ENCODE data around the gene C1orf52.
"Not testable (repeated sequence)": the region's sequence is repeated elsewhere in the genome, so short reads cannot be mapped to it uniquely, and the experiment has no call there.

C1orf52 gene

DNA sequence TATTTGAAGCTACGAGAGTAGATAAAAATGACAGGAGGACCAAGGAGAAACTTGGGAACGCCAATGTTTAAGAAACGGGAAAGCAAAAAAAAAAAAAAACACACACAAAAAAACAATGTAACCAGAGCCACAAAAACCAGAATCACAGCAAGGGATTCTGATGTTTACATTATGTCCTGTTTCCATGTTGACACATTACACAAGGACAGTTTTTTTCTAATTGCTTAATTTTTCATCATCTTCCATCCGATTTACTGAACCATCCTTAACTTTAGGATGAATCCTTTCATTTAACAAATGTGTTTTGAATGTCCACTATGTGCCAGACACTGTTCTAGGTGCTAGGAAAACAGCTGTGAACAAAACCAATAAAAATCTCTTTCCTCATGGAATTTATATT lies 18.3 kb upstream of the C1orf52 start:
- no peak for DNase-seq

DNA sequence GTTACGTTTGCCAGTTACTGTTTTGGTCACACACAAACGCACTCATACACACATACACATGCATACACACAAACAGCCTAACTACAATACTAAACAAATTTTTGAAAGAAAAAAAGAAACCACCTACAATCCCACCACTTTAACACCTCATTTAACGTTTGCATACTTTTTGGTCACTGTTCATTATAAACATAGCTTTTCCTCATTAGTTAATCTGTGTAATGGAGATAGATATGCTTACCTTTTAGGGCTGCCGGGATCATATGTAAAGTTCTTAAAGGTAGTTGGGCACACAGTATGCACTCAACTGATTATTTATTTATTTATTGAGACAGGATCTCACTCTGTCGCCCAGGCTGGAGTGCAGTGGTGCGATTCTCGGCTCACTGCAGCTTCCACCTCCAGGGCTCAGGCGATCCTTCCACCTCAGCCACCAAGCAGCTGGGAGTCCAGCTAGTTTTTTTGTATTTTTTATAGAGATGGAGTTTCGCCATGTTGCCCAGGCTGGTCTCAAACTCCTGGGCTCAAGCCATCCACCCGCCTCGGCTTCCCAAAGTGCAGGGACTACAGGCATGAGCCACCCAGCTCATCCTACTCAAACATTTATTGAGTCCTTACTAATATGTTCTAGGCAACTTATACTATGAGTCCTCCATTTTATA lies 17.6 kb upstream of the C1orf52 start:
- DNase-seq: no peak

DNA sequence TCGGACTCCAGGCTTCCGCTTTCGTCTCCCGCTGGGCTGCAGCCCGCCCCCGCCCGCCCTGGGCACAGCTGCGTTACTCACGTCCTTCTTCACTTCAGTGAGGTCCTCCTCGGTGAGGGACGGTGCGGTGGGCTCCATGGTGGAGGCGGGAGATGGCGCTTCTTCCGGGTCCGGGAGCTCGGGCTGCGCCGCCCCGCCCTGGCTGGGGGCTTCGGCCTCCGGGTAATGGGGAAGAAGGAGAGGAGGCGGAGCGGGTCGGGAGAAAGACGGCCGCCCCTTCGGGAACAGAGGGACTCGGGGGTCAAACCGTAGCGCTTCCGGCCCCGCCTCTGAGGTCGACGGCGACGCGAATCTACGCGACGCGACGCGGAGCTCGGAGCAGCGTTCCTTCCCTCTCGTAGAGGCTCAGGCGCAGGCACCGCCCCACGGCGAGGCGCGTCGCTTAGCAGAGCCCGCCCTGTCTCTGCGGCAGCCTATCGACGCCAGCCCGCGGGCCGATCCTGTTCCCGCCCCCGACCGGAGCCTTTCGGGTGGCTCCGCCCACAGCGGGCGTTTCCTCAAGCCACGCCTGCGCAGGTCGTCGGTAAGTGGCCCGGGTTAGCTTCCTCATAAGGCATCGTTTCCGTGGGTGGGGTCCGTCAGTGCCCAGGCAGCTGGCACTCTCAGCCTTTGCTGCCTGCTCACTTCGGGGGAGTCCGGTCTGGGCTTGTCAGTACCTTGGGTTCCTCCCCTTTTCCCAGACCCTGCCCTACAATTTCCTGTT lies 16.9 kb upstream of the C1orf52 start, which contains the start of gene BCL10:
Gene BCL10 (minus strand): TSS at position 418 of the 763 bp plus-strand sequence. CDS start 280 bp downstream, at position 138.
- peak; percentile 99 for DNase-seq

DNA sequence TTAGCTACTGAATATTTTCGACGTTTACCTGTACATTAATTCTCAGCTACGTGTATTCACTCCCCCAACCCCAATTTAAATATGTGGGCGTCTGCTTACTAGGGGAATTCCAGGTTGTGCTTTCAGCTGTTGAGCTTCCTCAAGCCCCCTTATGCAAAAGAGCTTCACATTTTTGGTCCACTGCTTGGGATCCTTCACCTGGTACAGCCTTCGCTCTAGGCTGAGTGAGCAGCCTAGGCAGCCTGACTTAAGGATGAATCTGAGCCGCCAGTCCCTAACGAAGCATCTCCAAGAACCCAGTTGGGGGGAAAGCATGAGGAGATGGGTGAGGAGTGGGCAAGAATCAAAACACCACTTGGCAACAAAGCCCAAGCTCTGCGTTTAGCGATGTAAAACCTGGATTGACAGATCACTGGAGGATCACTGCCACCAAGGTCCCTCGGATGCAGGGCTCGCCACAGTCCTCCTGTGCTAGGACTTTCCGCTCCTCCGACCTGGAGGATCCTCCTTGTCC lies 16.3 kb upstream of the C1orf52 start:
- DNase-seq: no peak

DNA sequence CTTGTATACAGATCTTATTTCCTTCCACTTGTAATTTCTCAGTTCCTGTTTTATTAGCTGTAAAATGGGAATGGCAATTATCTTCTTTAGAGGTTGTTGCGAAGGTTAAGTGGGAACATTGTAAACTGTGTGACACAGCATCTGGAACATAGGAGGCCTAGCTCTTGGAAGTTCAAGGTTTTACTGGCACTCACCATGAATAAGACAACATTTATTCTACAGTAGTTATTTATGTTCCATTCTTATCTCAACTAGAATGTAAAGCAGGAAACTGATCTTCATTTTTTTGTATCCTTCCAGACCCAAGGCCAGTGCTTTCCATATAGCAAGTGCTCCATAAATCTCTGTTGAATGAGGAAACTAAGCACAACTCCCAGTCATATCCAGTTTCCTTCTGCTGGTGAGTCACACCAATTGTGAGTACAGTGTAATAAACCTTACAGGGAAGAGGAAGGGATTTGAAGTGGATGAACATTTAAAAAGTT lies 15.5 kb upstream of the C1orf52 start:
- no peak for DNase-seq

DNA sequence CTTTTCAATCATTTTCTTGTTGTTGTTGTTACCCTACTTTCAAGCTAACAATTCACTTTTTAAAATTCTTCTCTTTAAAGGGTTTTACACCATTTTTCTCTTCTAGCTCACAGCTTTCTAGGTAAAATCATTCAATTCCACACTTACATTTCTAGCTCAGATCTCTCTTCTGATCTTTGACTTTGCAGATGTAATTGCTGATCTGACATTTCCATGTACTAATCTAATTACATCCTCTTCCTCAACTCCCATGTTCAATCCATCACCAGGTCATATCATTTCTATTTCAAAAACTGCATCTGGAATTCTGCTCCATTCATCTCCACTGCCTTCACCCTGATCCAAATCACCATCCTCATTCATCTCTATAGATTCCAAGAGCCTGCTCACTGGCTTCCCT lies 13.9 kb upstream of the C1orf52 start:
- no peak for DNase-seq

DNA sequence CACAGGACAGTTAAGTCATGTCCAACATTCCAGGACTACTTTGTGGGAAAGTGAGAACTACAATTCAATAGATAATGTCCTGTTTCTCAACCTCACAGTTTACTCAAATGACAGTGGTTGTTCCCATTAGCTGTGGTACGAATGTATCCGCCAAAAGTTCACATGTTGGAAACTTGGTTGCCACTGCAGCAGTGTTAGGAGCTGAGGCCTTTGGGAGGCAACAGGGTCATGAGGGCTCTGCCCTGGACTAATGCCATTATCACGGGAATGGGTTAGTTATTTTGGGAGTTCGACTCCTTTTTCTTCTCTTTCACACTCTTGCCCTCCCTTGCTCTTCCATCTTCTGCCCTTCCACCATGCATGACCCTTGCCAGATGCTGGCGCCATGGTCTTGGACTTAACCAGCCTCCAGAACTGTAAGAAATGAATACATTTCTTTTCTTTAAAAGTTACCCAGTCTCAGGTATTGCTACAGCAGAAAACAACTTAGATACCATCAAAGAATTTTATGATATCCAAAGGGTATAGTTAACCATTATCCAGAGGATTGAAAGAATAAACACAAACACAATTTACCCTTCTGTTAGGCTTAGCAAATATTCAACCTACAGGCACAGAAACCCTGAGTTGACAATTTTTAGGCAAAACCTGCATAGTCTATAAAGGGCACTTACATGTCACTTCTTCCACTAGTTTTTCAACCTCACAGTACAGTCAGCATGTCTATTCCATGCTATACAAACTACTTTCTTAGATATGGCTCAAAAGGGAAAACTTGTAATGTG lies 9.5 kb upstream of the C1orf52 start:
- DNase-seq: no peak

DNA sequence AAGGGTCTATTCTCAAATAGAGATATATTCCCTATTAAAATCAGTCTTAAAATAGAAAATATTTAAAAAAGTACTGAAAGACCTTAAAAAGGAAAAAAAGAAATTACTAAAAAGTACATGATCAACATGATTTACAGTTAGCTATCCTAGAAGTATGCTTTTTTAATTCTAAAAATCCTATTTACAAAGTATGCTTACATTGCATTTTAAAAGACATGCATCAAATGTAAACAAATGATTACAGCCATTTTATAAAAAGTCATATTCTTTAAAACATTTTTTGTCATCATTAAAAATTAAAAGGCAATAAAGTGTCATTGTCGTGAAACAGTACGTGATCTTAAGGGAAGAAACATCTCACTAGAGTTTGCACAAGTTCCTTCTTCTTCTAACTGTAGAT lies 7.9 kb upstream of the C1orf52 start:
- no peak for DNase-seq

DNA sequence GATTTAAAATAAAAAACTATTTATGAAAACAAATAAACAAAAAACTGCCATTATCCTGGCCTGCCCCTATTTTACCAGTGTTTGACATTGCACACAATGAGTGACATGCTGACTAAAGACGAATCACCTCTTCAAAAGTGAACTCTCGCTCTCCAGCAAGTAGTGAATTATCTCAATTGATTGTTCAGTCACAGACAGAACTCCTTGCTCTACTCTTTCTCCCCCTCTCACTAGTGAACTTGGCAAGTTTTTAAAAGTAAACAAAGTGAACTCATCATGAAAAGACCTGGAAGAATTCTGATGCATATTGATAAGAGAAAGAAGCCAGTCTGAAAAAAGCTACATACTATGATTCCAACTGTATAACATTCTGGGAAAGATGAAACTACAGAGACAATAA lies 4.7 kb upstream of the C1orf52 start:
- no peak for DNase-seq

DNA sequence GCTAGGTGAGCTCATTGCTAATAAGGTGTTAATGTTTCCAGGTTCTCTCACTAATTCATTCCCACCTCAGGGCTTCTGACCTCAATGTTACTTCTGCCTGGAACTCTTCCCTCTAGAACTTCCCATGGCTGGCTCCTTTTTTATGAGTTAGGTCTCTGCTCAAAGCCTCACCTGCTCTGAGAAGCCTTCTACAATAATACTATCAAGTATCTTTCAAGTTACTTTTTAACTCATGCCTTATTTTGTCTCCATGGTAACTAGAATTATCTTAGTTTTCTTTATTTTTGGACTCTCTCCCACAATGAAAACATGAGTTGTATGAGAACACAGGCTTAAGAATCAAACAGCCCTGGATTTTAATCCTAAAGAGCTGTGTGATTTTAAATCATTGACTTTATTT lies 3.5 kb upstream of the C1orf52 start:
- no peak for DNase-seq

DNA sequence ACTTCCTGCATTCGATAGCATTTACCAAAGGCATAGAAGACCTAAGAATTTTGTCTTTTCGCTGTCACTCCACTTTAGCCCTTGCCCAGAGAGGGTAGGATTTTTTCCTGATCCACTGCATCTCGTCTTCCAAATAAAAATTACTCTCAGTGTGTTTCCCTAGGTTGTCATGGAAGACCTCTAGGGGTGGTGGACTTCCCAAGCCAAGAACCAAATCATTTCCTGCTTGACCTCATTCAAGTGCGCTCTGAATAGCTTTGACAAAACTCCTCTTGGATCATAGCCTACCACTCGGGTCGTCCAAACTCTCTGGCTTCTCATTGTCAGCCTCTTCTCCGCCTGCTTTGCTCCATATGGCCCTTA lies 431 bp upstream of the C1orf52 start:
- no peak for DNase-seq

DNA sequence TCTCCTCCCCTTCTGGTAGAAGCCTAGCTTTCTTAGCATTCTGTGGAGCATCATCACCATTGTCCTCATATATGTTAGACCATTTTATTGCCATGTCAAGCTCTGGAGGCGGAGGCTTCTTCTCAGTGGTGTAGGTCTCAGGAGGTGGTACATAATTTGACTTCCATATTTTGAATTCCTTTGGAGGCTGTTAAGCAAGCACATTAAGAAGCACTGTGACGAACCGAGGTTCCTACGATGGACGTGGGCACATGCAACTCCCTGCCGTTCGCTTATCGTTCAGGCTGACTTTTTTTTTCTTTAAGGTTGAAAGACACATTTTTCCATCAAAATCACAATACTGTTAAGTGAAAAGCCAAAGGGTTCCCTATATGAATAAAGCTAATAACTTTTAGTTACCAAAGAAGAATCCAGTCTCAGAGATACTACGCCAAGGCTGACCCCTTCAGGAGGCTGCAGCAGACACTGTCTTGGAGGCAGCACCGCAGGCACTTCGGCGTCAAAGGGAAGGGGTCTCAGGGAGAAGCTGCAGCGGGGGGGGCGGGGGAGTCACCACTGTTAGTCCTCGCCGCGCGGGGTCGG lies 835 bp downstream of the C1orf52 start:
- DNase-seq: no peak

DNA sequence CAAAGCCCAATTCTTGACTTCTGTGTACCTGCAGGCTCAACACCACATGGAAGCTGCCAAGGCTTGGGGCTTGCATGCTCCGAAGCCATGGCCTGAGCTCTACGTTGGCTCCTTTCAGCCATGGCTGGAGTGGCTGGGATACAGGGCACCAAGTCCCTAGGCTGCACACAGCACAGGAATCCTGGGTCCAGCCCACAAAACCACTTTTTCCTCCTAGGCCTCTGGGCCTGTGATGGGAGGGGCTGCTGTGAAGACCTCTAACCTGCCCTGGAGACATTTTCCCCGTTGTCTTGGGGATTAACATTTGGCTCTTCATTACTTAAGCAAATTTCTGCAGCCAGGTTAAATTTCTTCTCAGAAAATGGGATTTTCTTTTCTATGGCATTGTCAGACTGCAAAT lies 10.4 kb downstream of the C1orf52 start:
- DNase-seq: not testable (repeated sequence)

DNA sequence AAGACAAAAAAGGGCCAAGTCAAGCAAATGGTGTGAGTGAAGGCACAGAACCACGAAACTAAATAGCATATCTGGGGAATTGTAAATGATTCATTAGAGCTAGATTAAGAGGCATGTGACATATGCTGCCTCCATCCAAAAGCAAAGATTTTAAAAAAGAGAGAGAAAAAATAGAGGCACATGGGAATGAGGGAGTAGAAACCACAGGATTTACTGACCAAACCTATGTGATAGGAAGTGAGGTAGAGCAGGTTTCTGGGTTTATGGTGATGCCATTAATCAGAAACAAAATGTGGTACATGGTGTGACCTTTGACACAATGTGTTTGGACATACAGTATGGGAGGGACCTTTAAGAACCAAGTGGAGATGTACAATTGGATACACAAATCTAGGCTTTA lies 13.6 kb downstream of the C1orf52 start:
- no peak for DNase-seq

DNA sequence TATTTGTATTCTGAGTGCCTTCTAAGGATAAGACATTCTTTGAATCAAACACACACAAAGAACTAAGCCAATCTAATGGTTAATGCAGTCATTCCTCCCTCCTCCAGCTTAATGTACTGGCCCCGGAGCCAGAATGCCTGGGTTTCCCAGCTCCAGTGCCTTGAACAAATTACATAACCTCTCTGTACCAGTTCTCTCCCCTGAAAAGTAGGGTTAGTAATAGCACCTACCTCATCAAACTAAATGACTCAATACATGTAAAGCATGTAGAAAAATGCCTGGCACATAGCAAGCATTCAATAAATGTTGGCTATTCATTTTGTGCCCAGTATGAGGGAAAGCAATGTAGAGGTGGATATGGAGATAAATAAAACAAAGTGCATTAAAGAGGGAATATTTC lies 14.0 kb downstream of the C1orf52 start:
- DNase-seq: no peak

DNA sequence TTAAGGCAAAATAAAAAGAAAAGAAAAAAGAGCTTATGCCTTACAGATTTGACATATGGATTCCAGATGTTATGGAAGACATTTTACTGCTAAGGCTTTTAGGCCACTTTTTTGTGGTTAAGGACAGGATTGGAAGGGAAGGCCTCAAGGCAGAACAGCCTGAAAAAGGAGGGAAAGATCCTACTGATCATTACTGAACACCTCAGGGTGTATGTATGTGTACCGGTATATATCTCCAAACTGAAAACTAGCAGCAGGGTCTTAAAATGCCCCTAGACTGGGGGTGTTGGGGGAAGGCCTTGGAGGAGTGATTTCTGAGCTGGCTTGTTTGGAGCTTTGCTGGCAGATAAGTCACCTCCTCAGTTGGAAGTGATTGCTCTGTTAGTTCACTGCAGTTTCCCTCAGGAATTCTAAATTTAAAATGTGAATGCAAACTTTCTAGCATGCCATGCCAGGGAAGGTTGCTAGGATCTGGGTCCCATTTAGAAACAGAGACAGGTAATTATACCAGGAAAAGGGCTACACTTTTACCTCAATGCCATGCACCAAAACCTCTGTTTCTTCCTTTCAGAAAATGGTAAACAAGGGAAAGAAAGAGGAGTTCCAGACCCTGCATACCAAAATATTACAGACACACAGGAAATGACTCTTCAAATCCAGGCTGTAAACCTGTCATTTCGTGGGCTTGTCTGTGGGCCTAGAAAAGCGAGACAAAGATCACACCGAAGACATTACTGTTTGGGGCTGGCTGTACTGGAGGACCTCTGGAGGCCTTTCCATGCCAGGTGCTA lies 15.0 kb downstream of the C1orf52 start:
- no peak for DNase-seq

DNA sequence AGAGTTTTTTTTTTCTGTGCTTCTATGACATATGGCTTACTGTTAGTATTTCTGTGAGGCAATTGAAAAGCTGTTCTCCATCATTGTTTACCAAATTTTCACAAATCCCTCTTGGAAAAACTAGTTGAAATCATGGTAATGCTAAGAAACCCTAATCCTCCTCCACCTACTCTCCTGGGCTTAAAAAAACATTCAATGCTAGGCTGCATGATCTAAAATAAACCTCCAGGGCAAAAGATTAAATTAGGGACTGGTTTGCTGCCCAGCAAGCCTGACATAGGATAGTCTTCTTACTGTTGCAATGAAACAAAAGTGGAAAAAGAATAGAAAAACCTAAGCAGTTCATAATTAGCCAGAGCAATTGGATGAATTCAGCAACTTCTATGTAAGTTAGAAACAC lies 16.1 kb downstream of the C1orf52 start:
- no peak for DNase-seq

DNA sequence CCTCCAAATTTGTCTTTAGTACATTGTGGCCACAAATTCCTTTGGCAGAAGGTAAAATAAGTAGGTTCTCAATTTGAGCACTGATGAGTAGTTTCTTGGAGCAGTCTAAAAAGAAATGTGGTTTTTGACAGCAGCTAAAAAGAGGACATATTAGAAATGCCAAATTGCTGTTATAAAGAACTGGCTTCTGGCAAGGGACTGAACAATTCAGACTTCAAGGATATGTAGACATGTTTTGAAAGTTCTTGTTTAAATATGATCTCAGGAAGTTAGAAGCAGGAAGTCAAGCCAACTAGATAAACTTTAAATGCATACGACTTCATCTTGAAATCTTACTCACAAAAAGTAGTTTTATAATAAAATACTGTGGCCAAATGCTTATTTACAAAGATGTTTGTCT lies 18.8 kb downstream of the C1orf52 start:
- no peak for DNase-seq

DNA sequence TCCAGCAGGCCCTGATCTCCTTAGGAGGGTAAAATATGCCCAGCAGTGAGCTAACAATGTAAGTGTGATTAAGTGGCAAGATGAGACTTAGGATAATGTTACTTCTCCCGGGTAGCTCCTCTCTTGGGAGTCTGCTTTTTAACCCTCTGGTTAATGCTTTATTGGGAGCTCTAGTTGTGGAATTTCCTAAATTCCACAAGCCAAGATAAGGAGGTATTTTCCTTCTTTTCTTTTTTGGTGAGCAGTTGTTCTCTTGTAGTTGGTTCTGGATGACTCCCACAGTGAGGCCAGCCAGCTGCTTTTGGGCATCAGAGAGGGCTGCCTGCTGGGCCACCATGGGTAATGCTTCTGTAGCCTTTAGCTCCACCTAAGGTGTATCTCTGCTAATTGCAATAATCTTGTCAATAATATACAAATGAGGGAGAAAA lies 19.3 kb downstream of the C1orf52 start:
- peak; percentile 16 for DNase-seq

DNA sequence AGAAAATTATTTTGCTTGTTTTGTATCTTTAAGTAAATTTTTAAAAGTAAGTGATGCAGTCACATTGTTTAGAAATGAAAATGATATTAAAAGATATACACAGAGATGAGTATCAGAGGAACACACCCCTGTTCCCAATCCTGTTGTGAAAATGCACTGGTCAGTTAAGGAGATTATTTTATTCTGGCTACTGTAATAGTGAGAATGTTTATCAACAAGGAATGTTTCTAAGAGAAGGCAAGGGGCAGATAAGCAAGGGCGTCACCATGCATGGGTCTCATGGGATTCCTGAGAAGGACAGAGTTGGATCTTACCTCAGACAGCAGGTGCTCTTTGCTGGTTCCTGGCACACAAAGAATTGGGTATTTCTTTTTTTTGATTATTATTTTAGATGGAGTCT lies 21.8 kb downstream of the C1orf52 start:
- DNase-seq: no peak

DNA sequence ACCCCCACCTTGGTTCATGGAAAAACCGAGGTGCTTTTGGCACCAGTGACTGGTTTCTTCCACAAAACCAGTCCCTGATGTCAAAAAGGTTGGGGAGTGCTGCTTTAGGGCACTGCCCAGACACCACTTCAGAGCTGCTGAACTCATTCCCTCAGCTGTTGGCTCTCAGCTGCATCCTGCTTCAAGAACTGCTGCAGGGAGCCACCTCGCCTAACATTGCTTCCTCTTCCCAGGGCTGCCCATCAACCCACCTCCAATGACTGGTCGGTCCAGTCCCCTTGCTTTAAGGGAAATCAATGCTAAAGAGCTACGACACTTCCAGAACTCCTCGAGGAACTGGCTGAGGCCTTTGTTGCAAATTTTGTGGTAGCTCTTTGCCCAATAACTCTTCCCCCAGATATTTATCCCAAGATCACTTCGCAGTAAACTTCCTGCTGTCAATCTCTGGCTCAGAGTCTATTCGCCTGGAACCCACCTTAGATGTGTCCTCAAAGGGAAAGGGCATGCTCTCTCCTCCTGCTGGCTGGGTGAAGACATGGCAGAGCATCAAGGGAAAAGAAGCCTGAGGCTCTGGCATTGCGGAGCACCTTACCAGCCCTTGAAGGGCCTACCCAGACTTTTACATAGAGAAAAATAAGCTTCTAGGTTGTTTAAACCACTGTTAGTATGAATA lies 29.0 kb downstream of the C1orf52 start:
- DNase-seq: no peak

All from NCI-H2107 (cell line).